GM23338 (cell line): Measurements from ENCODE around the gene ELOVL6. TPM values are rescaled to one million over a fixed set of nuclear protein-coding genes. Genes with fewer than 3 reads are reported as not detected.

Source experiments
- ATAC-seq: fragments of 200-7000 bp; cut with Tn5 transposase; 3 replicates; pipeline ENCODE4 v1.9.1; 2020
- DNase-seq: peaks from one replicate; pipeline ENCODE4 v3.0.0-alpha.2; 2015; ENCODE audit warnings: low spot score
- H2AFZ ChIP-seq: fragments of 200-600 bp; sonication (generic); 2 replicates; pipeline ENCODE4 v1.8.0; 2016; ENCODE audit warnings: antibody characterized with exemption, mild to moderate bottlenecking, moderate library complexity
- H3F3A ChIP-seq: fragments of 200-600 bp; sonication (generic); replicated peaks from 2 replicates; pipeline ENCODE4 v1.8.0; 2017; ENCODE audit warnings: antibody characterized with exemption, mixed run types, low read depth
- H3K27ac ChIP-seq: fragments of 200-600 bp; sonication (generic); 2 replicates; pipeline ENCODE4 v1.6.1; 2016; ENCODE audit warnings: low read depth
- H3K27me3 ChIP-seq: fragments of 200-600 bp; sonication (generic); 2 replicates; pipeline ENCODE4 v1.8.0; 2016; ENCODE audit warnings: mild to moderate bottlenecking, mixed run types, moderate library complexity; ENCODE audit not compliant: insufficient read depth
- H3K36me3 ChIP-seq: fragments of 200-600 bp; sonication (generic); 2 replicates; pipeline ENCODE4 v1.8.0; 2016; ENCODE audit warnings: mild to moderate bottlenecking; ENCODE audit not compliant: insufficient read depth
- H3K4me1 ChIP-seq: fragments of 200-600 bp; sonication (generic); 2 replicates; pipeline ENCODE4 v1.8.0; 2016; ENCODE audit warnings: mild to moderate bottlenecking, moderate library complexity; ENCODE audit not compliant: insufficient read depth
- H3K4me2 ChIP-seq: fragments of 200-600 bp; sonication (generic); 2 replicates; pipeline ENCODE4 v1.7.1; 2017; ENCODE audit warnings: mixed run types
- H3K4me3 ChIP-seq: fragments of 200-600 bp; sonication (generic); 2 replicates; pipeline ENCODE4 v1.6.1; 2016; ENCODE audit warnings: mixed run types
- H3K79me2 ChIP-seq: fragments of 200-600 bp; sonication (generic); replicated peaks from 2 replicates; pipeline ENCODE4 v1.8.0; 2017; ENCODE audit warnings: mild to moderate bottlenecking; ENCODE audit not compliant: insufficient read depth
- H3K9me2 ChIP-seq: fragments of 200-600 bp; sonication (generic); 2 replicates; pipeline ENCODE4 v1.8.0; 2017; ENCODE audit not compliant: insufficient read depth
- H4K20me1 ChIP-seq: fragments of 200-600 bp; sonication (generic); replicated peaks from 2 replicates; pipeline ENCODE4 v1.8.0; 2017; ENCODE audit warnings: mild to moderate bottlenecking; ENCODE audit not compliant: insufficient read depth
- H3K27ac Mint-ChIP-seq: 2 replicates; pipeline ENCODE4 v1.8.0; 2020; ENCODE audit warnings: inconsistent platforms, mild to moderate bottlenecking, moderate library complexity, mixed read lengths
- H3K27me3 Mint-ChIP-seq: 3 replicates; pipeline ENCODE4 v1.8.0; 2022; ENCODE audit warnings: low read depth, mild to moderate bottlenecking, moderate library complexity, mixed read lengths, inconsistent platforms; ENCODE audit not compliant: insufficient read depth, poor library complexity
- H3K36me3 Mint-ChIP-seq: 3 replicates; pipeline ENCODE4 v1.8.0; 2021; ENCODE audit warnings: low read depth, mild to moderate bottlenecking, inconsistent platforms, moderate library complexity, mixed read lengths
- H3K4me1 Mint-ChIP-seq: 3 replicates; pipeline ENCODE4 v1.8.0; 2020; ENCODE audit warnings: mild to moderate bottlenecking, inconsistent platforms, mixed read lengths
- H3K4me3 Mint-ChIP-seq: 3 replicates; pipeline ENCODE4 v1.8.0; 2021; ENCODE audit warnings: moderate library complexity, mild to moderate bottlenecking, inconsistent platforms, mixed read lengths
- H3K9me3 Mint-ChIP-seq: 3 replicates; pipeline ENCODE4 v1.8.0; 2020; ENCODE audit warnings: moderate library complexity, mild to moderate bottlenecking, inconsistent platforms, mixed read lengths
- EZH2 ChIP-seq: fragments of 200-600 bp; sonication (generic); IDR thresholded peaks from one replicate; pipeline ENCODE4 v1.8.0; 2017; ENCODE audit warnings: antibody characterized with exemption, mild to moderate bottlenecking, low read depth; ENCODE audit not compliant: unreplicated experiment
- EZH2phosphoT487 ChIP-seq: fragments of 200-600 bp; sonication (generic); IDR thresholded peaks from one replicate; pipeline ENCODE4 v1.8.1; 2018; ENCODE audit warnings: antibody characterized with exemption; ENCODE audit not compliant: unreplicated experiment
- JUNB ChIP-seq: IDR thresholded peaks from one replicate; pipeline ENCODE4 v1.6.1; 2016; ENCODE audit warnings: antibody characterized with exemption; ENCODE audit not compliant: unreplicated experiment
- NANOG ChIP-seq: IDR thresholded peaks from 2 replicates; pipeline ENCODE4 v1.6.1; 2016; ENCODE audit warnings: antibody characterized with exemption, borderline replicate concordance
- STAT1 ChIP-seq: IDR thresholded peaks from one replicate; pipeline ENCODE4 v1.6.1; 2016; ENCODE audit warnings: antibody characterized with exemption; ENCODE audit not compliant: unreplicated experiment
- ZNF114 ChIP-seq: fragments of 250-450 bp; sonication (Bioruptor Pico); IDR thresholded peaks from 2 replicates; pipeline ENCODE4 v1.5.0; 2020; ENCODE audit warnings: mild to moderate bottlenecking, moderate library complexity
- ZNF331 ChIP-seq: fragments of 250-450 bp; sonication (Bioruptor Pico); IDR thresholded peaks from 2 replicates; pipeline ENCODE4 v1.5.0; 2020; ENCODE audit warnings: low read depth, mild to moderate bottlenecking, moderate library complexity
- polyA plus RNA-seq: library from polyadenylated mRNA; unstranded; fragments of >200 nt; fragmentation: Nextera tagmentation; extraction: Ambion mirVana; gene quantifications from 2 replicates; pipeline ENCODE4 v1.2.1, GENCODE V29; 2016
- total RNA-seq: library from RNA; depleted of rRNA; stranded (reverse); fragments of >200 nt; shearing (Covaris generic); gene quantifications from 2 replicates; pipeline ENCODE4 v1.2.3, GENCODE V29; 2014
- TF ChIP-seq, protein P1 (sequence below), 2 experiments: fragments of 200-600 bp in 1 of 2; sonication (generic) in 1 of 2; conservative IDR thresholded peaks; 2 replicates each; pipeline versions ENCODE4 v1.5.1 to v1.6.1; 2016 to 2017; ENCODE audit warnings: antibody characterized with exemption in 2 of 2, low read depth in 2 of 2, mild to moderate bottlenecking in 2 of 2, moderate library complexity in 1 of 2
- TF ChIP-seq, protein P2 (sequence below): fragments of 250-450 bp; sonication (Bioruptor Pico); IDR thresholded peaks from 2 replicates; pipeline ENCODE4 v1.5.0; 2020; ENCODE audit warnings: mild to moderate bottlenecking, moderate library complexity
- TF ChIP-seq, protein P3 (sequence below): IDR thresholded peaks from 2 replicates; pipeline ENCODE4 v1.6.1; 2016; ENCODE audit warnings: antibody characterized with exemption

ELOVL6 gene
- total and polyA plus RNA-seq, 2 experiments from 2014 or later = 82.7 to 89.5 TPM

DNA sequence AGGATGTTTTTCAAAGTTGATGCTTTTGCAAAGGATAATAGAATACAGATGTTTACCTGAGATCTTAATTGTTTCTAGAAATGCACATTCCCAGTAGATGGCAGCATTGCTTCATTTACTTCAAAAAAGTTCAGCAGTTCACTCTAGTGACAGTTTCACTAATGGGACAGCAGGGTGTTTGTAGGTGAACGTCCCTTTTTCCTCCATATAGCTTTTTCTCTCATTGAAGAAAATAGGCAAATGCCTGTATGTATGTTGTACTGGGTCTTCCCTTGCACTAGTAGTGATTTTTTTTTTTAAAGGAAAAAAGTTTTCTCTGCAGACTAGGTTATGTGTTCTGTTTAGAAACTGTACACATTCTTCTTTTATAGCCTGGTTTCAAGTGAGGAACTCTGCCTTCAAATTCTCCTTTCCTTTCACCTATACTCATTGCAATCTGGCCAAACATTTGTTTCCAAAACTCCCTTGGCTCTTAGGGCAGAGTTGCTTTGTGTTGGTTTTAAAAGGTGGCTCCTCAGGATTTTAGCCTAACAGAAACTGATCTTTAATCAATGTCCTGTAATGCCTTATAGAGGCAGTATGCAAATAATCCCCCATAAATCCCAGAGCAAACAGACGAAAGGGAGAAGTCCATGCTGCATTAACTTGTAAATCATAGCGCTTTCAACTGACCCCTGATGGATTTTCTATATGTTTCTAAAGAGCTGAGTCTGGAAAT is 199.4 kb downstream of the ELOVL6 start:
- H3K27me3 ChIP-seq = no peaks in the 10 kb centered on the region
- H3K9me3 Mint-ChIP-seq = no peaks in the 10 kb centered on the region
- H4K20me1 ChIP-seq = no peaks in the 10 kb centered on the region
- no peak overlapping the region for H3K4me2 ChIP-seq
- H3K27ac Mint-ChIP-seq = no peak overlapping the region
- H3K27ac ChIP-seq = no peak overlapping the region
- no peak overlapping the region for H3K4me3 ChIP-seq
- ATAC-seq (peak; percentile 69), DNase-seq (peak; percentile 81)
- no peaks in the 10 kb centered on the region for H3K4me1 Mint-ChIP-seq
- no peaks in the 10 kb centered on the region for H3K79me2 ChIP-seq
- TF ChIP-seq, protein P1, sequence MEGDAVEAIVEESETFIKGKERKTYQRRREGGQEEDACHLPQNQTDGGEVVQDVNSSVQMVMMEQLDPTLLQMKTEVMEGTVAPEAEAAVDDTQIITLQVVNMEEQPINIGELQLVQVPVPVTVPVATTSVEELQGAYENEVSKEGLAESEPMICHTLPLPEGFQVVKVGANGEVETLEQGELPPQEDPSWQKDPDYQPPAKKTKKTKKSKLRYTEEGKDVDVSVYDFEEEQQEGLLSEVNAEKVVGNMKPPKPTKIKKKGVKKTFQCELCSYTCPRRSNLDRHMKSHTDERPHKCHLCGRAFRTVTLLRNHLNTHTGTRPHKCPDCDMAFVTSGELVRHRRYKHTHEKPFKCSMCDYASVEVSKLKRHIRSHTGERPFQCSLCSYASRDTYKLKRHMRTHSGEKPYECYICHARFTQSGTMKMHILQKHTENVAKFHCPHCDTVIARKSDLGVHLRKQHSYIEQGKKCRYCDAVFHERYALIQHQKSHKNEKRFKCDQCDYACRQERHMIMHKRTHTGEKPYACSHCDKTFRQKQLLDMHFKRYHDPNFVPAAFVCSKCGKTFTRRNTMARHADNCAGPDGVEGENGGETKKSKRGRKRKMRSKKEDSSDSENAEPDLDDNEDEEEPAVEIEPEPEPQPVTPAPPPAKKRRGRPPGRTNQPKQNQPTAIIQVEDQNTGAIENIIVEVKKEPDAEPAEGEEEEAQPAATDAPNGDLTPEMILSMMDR (conservative IDR thresholded peaks at IDR 0.05; ENCODE audit: low read depth in 2 of 2) = peak; percentile 75 to 79
- TF ChIP-seq NANOG = no peak
- H3K36me3 Mint-ChIP-seq = no peaks in the 10 kb centered on the region
- no peaks in the 10 kb centered on the region for H3K9me2 ChIP-seq
- H3K27me3 Mint-ChIP-seq = no peaks in the 10 kb centered on the region
- H3K36me3 ChIP-seq = no peaks in the 10 kb centered on the region
- H3K4me1 ChIP-seq = no peaks in the 10 kb centered on the region
- H2AFZ ChIP-seq = no peak overlapping the region
- H3K4me3 Mint-ChIP-seq = no peak overlapping the region
- no peaks in the 10 kb centered on the region for H3F3A ChIP-seq

DNA sequence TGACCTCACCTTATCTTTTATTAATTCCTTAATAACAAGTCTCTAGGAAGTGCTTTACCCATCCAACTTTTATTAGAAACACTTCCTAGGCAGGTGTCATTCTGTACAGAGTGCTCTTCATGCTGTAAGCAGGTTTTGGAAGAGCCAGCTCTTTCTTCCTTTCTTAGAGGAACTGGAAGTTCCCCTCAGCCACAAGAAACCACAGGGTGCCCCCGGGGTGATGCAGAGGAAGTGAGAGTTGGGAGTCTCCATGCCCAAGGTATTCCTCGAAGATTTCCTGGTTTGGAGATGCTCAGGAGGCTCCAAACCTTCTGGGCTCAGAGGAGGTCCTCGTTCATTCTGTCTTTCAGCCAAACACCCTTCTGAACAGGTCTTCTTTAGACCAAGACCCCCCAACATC is 201.9 kb downstream of the ELOVL6 start:
- no peaks in the 10 kb centered on the region for H3K9me2 ChIP-seq
- ATAC-seq = no peak
- H3K27ac Mint-ChIP-seq = no peak overlapping the region
- no peaks in the 10 kb centered on the region for H3K36me3 Mint-ChIP-seq
- no peaks in the 10 kb centered on the region for H3F3A ChIP-seq
- no peak overlapping the region for H3K27ac ChIP-seq
- no peaks in the 10 kb centered on the region for H3K4me1 ChIP-seq
- no peaks in the 10 kb centered on the region for H3K27me3 ChIP-seq
- no peaks in the 10 kb centered on the region for H3K27me3 Mint-ChIP-seq
- H3K9me3 Mint-ChIP-seq = no peaks in the 10 kb centered on the region
- H3K4me3 Mint-ChIP-seq = no peak overlapping the region
- no peaks in the 10 kb centered on the region for H3K4me1 Mint-ChIP-seq
- H3K4me2 ChIP-seq = no peak overlapping the region
- no peaks in the 10 kb centered on the region for H3K36me3 ChIP-seq
- H4K20me1 ChIP-seq = no peaks in the 10 kb centered on the region
- no peak overlapping the region for H3K4me3 ChIP-seq
- DNase-seq = no peak
- no peaks in the 10 kb centered on the region for H3K79me2 ChIP-seq
- H2AFZ ChIP-seq = no peak overlapping the region
- TF ChIP-seq, protein P2, sequence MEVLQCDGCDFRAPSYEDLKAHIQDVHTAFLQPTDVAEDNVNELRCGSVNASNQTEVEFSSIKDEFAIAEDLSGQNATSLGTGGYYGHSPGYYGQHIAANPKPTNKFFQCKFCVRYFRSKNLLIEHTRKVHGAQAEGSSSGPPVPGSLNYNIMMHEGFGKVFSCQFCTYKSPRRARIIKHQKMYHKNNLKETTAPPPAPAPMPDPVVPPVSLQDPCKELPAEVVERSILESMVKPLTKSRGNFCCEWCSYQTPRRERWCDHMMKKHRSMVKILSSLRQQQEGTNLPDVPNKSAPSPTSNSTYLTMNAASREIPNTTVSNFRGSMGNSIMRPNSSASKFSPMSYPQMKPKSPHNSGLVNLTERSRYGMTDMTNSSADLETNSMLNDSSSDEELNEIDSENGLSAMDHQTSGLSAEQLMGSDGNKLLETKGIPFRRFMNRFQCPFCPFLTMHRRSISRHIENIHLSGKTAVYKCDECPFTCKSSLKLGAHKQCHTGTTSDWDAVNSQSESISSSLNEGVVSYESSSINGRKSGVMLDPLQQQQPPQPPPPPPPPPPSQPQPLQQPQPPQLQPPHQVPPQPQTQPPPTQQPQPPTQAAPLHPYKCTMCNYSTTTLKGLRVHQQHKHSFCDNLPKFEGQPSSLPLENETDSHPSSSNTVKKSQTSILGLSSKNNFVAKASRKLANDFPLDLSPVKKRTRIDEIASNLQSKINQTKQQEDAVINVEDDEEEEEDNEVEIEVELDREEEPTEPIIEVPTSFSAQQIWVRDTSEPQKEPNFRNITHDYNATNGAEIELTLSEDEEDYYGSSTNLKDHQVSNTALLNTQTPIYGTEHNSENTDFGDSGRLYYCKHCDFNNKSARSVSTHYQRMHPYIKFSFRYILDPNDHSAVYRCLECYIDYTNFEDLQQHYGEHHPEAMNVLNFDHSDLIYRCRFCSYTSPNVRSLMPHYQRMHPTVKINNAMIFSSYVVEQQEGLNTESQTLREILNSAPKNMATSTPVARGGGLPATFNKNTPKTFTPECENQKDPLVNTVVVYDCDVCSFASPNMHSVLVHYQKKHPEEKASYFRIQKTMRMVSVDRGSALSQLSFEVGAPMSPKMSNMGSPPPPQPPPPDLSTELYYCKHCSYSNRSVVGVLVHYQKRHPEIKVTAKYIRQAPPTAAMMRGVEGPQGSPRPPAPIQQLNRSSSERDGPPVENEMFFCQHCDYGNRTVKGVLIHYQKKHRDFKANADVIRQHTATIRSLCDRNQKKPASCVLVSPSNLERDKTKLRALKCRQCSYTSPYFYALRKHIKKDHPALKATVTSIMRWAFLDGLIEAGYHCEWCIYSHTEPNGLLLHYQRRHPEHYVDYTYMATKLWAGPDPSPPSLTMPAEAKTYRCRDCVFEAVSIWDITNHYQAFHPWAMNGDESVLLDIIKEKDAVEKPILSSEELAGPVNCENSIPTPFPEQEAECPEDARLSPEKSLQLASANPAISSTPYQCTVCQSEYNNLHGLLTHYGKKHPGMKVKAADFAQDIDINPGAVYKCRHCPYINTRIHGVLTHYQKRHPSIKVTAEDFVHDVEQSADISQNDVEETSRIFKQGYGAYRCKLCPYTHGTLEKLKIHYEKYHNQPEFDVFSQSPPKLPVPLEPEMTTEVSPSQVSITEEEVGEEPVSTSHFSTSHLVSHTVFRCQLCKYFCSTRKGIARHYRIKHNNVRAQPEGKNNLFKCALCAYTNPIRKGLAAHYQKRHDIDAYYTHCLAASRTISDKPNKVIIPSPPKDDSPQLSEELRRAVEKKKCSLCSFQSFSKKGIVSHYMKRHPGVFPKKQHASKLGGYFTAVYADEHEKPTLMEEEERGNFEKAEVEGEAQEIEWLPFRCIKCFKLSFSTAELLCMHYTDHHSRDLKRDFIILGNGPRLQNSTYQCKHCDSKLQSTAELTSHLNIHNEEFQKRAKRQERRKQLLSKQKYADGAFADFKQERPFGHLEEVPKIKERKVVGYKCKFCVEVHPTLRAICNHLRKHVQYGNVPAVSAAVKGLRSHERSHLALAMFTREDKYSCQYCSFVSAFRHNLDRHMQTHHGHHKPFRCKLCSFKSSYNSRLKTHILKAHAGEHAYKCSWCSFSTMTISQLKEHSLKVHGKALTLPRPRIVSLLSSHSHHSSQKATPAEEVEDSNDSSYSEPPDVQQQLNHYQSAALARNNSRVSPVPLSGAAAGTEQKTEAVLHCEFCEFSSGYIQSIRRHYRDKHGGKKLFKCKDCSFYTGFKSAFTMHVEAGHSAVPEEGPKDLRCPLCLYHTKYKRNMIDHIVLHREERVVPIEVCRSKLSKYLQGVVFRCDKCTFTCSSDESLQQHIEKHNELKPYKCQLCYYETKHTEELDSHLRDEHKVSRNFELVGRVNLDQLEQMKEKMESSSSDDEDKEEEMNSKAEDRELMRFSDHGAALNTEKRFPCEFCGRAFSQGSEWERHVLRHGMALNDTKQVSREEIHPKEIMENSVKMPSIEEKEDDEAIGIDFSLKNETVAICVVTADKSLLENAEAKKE = no peak
- TF ChIP-seq, protein P1 (conservative IDR thresholded peaks at IDR 0.05; ENCODE audit: low read depth in 2 of 2) = no peak
- no peak for TF ChIP-seq EZH2phosphoT487
- no peak for TF ChIP-seq JUNB
- TF ChIP-seq EZH2 = no peak
- TF ChIP-seq, protein P3, sequence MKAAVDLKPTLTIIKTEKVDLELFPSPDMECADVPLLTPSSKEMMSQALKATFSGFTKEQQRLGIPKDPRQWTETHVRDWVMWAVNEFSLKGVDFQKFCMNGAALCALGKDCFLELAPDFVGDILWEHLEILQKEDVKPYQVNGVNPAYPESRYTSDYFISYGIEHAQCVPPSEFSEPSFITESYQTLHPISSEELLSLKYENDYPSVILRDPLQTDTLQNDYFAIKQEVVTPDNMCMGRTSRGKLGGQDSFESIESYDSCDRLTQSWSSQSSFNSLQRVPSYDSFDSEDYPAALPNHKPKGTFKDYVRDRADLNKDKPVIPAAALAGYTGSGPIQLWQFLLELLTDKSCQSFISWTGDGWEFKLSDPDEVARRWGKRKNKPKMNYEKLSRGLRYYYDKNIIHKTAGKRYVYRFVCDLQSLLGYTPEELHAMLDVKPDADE = no peak
- TF ChIP-seq STAT1 = no peak
- no peak for TF ChIP-seq ZNF331 (CRISPR knock-in tag)
- TF ChIP-seq ZNF114 (CRISPR knock-in tag) = no peak
